A549 (cell line): ENCODE results near the gene KIF2A. TPM values are rescaled to one million over a fixed set of nuclear protein-coding genes. Genes with fewer than 3 reads are reported as not detected.

ENCODE experiments used
- ATAC-seq, 2 experiments: fragments of 200-7000 bp in 1 of 2; fragments of >200 bp in 1 of 2; cut with Nextera tagmentation in 1 of 2; cut with Tn5 transposase in 1 of 2; 3 replicates each; pipeline versions ENCODE4 v1.8.0 to v1.9.1; 2018 to 2020; ENCODE audit warnings: mild to moderate bottlenecking in 1 of 2, moderate library complexity in 1 of 2
- CTCF ChIA-PET: fragments of 300-600 bp; sonication (Branson Sonifier 250); formaldehyde crosslinking; extraction: SDS; loops from one replicate; lab custom pipeline; 2021; ENCODE audit warnings: antibody characterized with exemption, inconsistent platforms; lab: Yijun Ruan, JAX
- POLR2A ChIA-PET: fragments of 350-600 bp; formaldehyde crosslinking; extraction: SDS; loops from one replicate; lab custom pipeline; 2021; ENCODE audit warnings: antibody characterized with exemption, inconsistent platforms; lab: Yijun Ruan, JAX
- DNase-seq, 2 experiments: peaks; one replicate each; pipeline versions ENCODE4 v3.0.0 to v3.0.0-alpha.2; 2011 to 2016; ENCODE audit warnings: low read depth in 1 of 2, low spot score in 1 of 2
- FAIRE-seq: peaks from 2 replicates; lab custom pipeline; 2011; peaks lifted over from hg19 to GRCh38; lab: Jason Lieb, UNC
- H3K27ac ChIP-seq, 2 experiments: fragments of >200 bp; sonication (Bioruptor Twin); formaldehyde crosslinking; 3 replicates each; pipeline ENCODE4 v1.5.1; 2016 to 2017
- H3K4me1 ChIP-seq: fragments of >200 bp; sonication (Bioruptor Twin); formaldehyde crosslinking; 3 replicates; pipeline ENCODE4 v1.6.1; 2016
- H3K4me2 ChIP-seq: fragments of >200 bp; sonication (Bioruptor Twin); formaldehyde crosslinking; 3 replicates; pipeline ENCODE4 v1.6.1; 2016
- H3K4me3 ChIP-seq: fragments of >200 bp; sonication (Bioruptor Twin); formaldehyde crosslinking; 3 replicates; pipeline ENCODE4 v1.5.1; 2016
- H3K9me3 ChIP-seq: fragments of >200 bp; sonication (Bioruptor Twin); formaldehyde crosslinking; 3 replicates; pipeline ENCODE4 v1.6.1; 2016
- CEBPB ChIP-seq, 2 experiments: fragments of >200 bp in 1 of 2; sonication (Bioruptor Twin) in 1 of 2; formaldehyde crosslinking in 1 of 2; IDR thresholded peaks; 2 replicates each; pipeline ENCODE4 v1.6.1; 2012 to 2016
- EP300 ChIP-seq, 2 experiments: fragments of >200 bp; sonication (Bioruptor Twin); formaldehyde crosslinking; IDR thresholded peaks; 2 replicates in 1 of 2; 3 replicates in 1 of 2; pipeline ENCODE4 v1.6.1; 2016 to 2017
- FOSB ChIP-seq: fragments of 250-450 bp; sonication (Bioruptor Pico); IDR thresholded peaks from 2 replicates; pipeline ENCODE4 v1.5.0; 2020; ENCODE audit warnings: mild to moderate bottlenecking, moderate library complexity
- FOXS1 ChIP-seq: fragments of 250-450 bp; sonication (Bioruptor Pico); IDR thresholded peaks from 2 replicates; pipeline ENCODE4 v1.5.0; 2020; ENCODE audit warnings: mild to moderate bottlenecking, moderate library complexity
- GATA3 ChIP-seq: IDR thresholded peaks from 2 replicates; pipeline ENCODE4 v1.6.1; 2012; ENCODE audit warnings: borderline replicate concordance
- HDAC2 ChIP-seq: fragments of 200-600 bp; sonication (generic); IDR thresholded peaks from 2 replicates; pipeline ENCODE4 v1.6.1; 2016
- HOXB5 ChIP-seq: fragments of 250-450 bp; sonication (Bioruptor Pico); IDR thresholded peaks from 2 replicates; pipeline ENCODE4 v1.5.0; 2020; ENCODE audit warnings: mild to moderate bottlenecking, moderate library complexity
- MAFK ChIP-seq: fragments of 450-650 bp; IDR thresholded peaks from 2 replicates; pipeline ENCODE4 v1.6.1; 2014; ENCODE audit not compliant: partially characterized antibody
- MAX ChIP-seq: IDR thresholded peaks from 2 replicates; pipeline ENCODE4 v1.6.1; 2012
- NPAS2 ChIP-seq: fragments of 250-450 bp; sonication (Bioruptor Pico); IDR thresholded peaks from 2 replicates; pipeline ENCODE4 v1.8.0; 2022; ENCODE audit warnings: mild to moderate bottlenecking, moderate library complexity, borderline replicate concordance
- NR3C1 ChIP-seq: fragments of >200 bp; sonication (Bioruptor Twin); formaldehyde crosslinking; IDR thresholded peaks from 3 replicates; pipeline ENCODE4 v1.6.1; 2017
- POLR2A ChIP-seq: IDR thresholded peaks from 2 replicates; pipeline ENCODE4 v1.6.1; 2012; ENCODE audit warnings: mild to moderate bottlenecking, low read length
- RAD21 ChIP-seq, 2 experiments: fragments of >200 bp in 1 of 2; sonication (Bioruptor Twin) in 1 of 2; formaldehyde crosslinking in 1 of 2; IDR thresholded peaks in 1 of 2; conservative IDR thresholded peaks in 1 of 2; 2 replicates in 1 of 2; 3 replicates in 1 of 2; pipeline ENCODE4 v1.6.1; 2012 to 2018; ENCODE audit warnings: inconsistent platforms in 1 of 2
- RFX5 ChIP-seq: fragments of 450-650 bp; IDR thresholded peaks from 2 replicates; pipeline ENCODE4 v1.7.1; 2014; ENCODE audit warnings: antibody characterized with exemption, mild to moderate bottlenecking, moderate library complexity
- SMC3 ChIP-seq: fragments of >200 bp; sonication (Bioruptor Twin); formaldehyde crosslinking; IDR thresholded peaks from 3 replicates; pipeline ENCODE4 v1.6.1; 2018; ENCODE audit warnings: inconsistent platforms
- USF2 ChIP-seq: fragments of 450-650 bp; IDR thresholded peaks from 2 replicates; pipeline ENCODE4 v1.6.1; 2014; ENCODE audit warnings: antibody characterized with exemption
- ZC3H11A ChIP-seq: fragments of 450-650 bp; IDR thresholded peaks from 2 replicates; pipeline ENCODE4 v1.6.1; 2014; ENCODE audit warnings: antibody characterized with exemption, mild to moderate bottlenecking
- ZSCAN20 ChIP-seq: fragments of 250-450 bp; sonication (Bioruptor Pico); IDR thresholded peaks from 2 replicates; pipeline ENCODE4 v1.8.0; 2022; ENCODE audit warnings: mild to moderate bottlenecking, moderate library complexity
- WGBS: methylation state at CpG from one replicate; pipeline ENCODE4 v1.1.6; 2017; ENCODE audit errors: missing lambda C conversion rate; 5-methylcytosine and 5-hydroxymethylcytosine counted together
- polyA plus RNA-seq, 4 experiments: library from polyadenylated mRNA; depleted of rRNA in 3 of 4; stranded (reverse); fragments of >200 nt; fragmentation: RNase III in 1 of 4; extraction: RNeasy Plus Mini Kit Qiagen cat#74134 plus additional on column Dnase treatment in 1 of 4; gene quantifications; 2 replicates in 3 of 4; 3 replicates in 1 of 4; pipeline ENCODE4 v1.2.3, GENCODE V29; 2011 to 2017
- TF ChIP-seq, protein P1 (sequence below): fragments of 200-600 bp; sonication (generic); IDR thresholded peaks from 2 replicates; pipeline ENCODE4 v1.6.1; 2016; ENCODE audit warnings: antibody characterized with exemption, mild to moderate bottlenecking, moderate library complexity
- TF ChIP-seq, protein P2 (sequence below): fragments of >200 bp; sonication (Bioruptor Twin); formaldehyde crosslinking; IDR thresholded peaks from 3 replicates; pipeline ENCODE4 v1.5.1; 2016

Gene KIF2A
- polyA plus RNA-seq, 2 of the 4 experiments (the other 2 are of a cell fraction) = 44.5 to 68.9 TPM

GRCh38 chr5:62334082-62334481, 28.1 kb downstream of the KIF2A start:
- FAIRE-seq = no peak
- POLR2A ChIA-PET = no interaction called here
- WGBS = 92% methylated on average over 2 of the region's 2 CpGs

DNA sequence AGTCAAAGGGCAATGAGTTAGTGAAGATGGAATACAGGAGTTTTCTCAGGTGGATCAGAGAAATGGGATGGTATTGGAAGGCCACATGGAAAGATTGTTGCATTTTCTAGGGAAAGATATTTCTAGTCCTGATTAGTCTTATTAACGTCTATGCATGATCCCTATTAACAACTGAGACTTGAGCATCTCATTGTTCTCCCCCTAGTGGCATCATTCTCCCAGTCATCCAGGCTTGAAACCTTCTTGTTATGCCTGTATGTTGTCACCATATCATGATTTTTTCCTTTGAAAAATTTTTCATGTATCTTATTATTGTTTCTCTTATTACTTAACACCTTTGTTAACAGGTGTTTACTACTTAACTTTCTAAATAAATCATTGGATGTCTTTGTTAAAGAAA, 34.4 kb downstream of the KIF2A start:
- Histone ChIP-seq H3K4me1 (peaks cover 6% of the 10 kb centered on the region; the same call in 1 of the 3 replicates), H3K4me3 (no peak overlapping the region), H3K27ac (no peak overlapping the region), H3K9me3 (no peaks in the 10 kb centered on the region), H3K4me2 (no peak overlapping the region)
- ChIA-PET CTCF (interaction anchor here (0.8 to 1.6 kb wide), 3 partner anchors 12 to 116 kb away, joined by 3 to 7 read pairs (median 4); no protein-coding TSS in a partner anchor), POLR2A (no interaction called here)
- WGBS = 69% methylated on average over 1 of the region's 1 CpG
- TF ChIP-seq EP300 (IDR thresholded peaks at IDR 0.05) (no peak), NR3C1 (no peak), MAX (no peak), GATA3 (no peak), RAD21 (conservative IDR thresholded peaks at IDR 0.05 in 1 of 2, IDR thresholded peaks at IDR 0.05 in 1 of 2) (peak in 1 of 2 experiments; percentile 21; a peak in 2 of 5 replicates), ZC3H11A (no peak), FOSB (CRISPR knock-in tag) (no peak), NPAS2 (CRISPR knock-in tag) (no peak), CEBPB (IDR thresholded peaks at IDR 0.05) (no peak), USF2 (no peak), HOXB5 (CRISPR knock-in tag) (no peak), ZSCAN20 (CRISPR knock-in tag) (no peak), HDAC2 (no peak)
- TF ChIP-seq, protein P1, sequence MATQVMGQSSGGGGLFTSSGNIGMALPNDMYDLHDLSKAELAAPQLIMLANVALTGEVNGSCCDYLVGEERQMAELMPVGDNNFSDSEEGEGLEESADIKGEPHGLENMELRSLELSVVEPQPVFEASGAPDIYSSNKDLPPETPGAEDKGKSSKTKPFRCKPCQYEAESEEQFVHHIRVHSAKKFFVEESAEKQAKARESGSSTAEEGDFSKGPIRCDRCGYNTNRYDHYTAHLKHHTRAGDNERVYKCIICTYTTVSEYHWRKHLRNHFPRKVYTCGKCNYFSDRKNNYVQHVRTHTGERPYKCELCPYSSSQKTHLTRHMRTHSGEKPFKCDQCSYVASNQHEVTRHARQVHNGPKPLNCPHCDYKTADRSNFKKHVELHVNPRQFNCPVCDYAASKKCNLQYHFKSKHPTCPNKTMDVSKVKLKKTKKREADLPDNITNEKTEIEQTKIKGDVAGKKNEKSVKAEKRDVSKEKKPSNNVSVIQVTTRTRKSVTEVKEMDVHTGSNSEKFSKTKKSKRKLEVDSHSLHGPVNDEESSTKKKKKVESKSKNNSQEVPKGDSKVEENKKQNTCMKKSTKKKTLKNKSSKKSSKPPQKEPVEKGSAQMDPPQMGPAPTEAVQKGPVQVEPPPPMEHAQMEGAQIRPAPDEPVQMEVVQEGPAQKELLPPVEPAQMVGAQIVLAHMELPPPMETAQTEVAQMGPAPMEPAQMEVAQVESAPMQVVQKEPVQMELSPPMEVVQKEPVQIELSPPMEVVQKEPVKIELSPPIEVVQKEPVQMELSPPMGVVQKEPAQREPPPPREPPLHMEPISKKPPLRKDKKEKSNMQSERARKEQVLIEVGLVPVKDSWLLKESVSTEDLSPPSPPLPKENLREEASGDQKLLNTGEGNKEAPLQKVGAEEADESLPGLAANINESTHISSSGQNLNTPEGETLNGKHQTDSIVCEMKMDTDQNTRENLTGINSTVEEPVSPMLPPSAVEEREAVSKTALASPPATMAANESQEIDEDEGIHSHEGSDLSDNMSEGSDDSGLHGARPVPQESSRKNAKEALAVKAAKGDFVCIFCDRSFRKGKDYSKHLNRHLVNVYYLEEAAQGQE = no peak
- TF ChIP-seq, protein P2, sequence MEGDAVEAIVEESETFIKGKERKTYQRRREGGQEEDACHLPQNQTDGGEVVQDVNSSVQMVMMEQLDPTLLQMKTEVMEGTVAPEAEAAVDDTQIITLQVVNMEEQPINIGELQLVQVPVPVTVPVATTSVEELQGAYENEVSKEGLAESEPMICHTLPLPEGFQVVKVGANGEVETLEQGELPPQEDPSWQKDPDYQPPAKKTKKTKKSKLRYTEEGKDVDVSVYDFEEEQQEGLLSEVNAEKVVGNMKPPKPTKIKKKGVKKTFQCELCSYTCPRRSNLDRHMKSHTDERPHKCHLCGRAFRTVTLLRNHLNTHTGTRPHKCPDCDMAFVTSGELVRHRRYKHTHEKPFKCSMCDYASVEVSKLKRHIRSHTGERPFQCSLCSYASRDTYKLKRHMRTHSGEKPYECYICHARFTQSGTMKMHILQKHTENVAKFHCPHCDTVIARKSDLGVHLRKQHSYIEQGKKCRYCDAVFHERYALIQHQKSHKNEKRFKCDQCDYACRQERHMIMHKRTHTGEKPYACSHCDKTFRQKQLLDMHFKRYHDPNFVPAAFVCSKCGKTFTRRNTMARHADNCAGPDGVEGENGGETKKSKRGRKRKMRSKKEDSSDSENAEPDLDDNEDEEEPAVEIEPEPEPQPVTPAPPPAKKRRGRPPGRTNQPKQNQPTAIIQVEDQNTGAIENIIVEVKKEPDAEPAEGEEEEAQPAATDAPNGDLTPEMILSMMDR = peak; percentile 38
- ATAC-seq = peak; percentile 56 to 78; a peak in 4 of 6 replicates
- DNase-seq = peak; percentile 38 to 53
- no peak for FAIRE-seq

More at GRCh38 chr5:62334082-62334481, 28.1 kb downstream of the KIF2A start:
- Histone ChIP-seq H3K27ac (no peak overlapping the region), H3K4me1 (peaks cover 19% of the 10 kb centered on the region; the same call in 2 of the 3 replicates), H3K4me2 (no peak overlapping the region), H3K4me3 (no peak overlapping the region), H3K9me3 (no peaks in the 10 kb centered on the region)
- ATAC-seq (peak in 1 of 2 experiments; percentile 25; a peak in 3 of 6 replicates), DNase-seq (no peak)
- TF ChIP-seq HDAC2 (no peak), SMC3 (no peak), RFX5 (no peak), POLR2A (no peak), FOXS1 (CRISPR knock-in tag) (no peak), HOXB5 (CRISPR knock-in tag) (no peak), MAFK (no peak)
- CTCF ChIA-PET = no interaction called here
